IMR-90 (cell line): ENCODE results near the gene ITSN1. TPM values are rescaled to one million over a fixed set of nuclear protein-coding genes. Genes with fewer than 3 reads are reported as not detected.

ENCODE experiments used
- ATAC-seq: fragments of 200-7000 bp; cut with Tn5 transposase; 2 replicates; pipeline ENCODE4 v1.9.1; 2020; ENCODE audit warnings: low read depth, mild to moderate bottlenecking, moderate library complexity
- BruUV-seq: library from RNA; stranded (reverse); fragments of 400-500 nt; replicated peaks from 2 replicates; lab custom pipeline; 2021; lab: Mats Ljungman, UMichigan
- CTCF ChIA-PET: fragments of 300-600 bp; formaldehyde crosslinking; extraction: SDS; loops from one replicate; lab custom pipeline; 2021; ENCODE audit warnings: antibody characterized with exemption; lab: Yijun Ruan, JAX
- POLR2A ChIA-PET: fragments of 300-600 bp; sonication (Branson Sonifier 250); formaldehyde crosslinking; loops from one replicate; lab custom pipeline; 2022; ENCODE audit warnings: antibody characterized with exemption; ENCODE audit not compliant: unreplicated experiment; lab: Charles Lee
- DNase-seq: peaks from one replicate; pipeline ENCODE4 v3.0.0; 2013
- H2AFZ ChIP-seq: replicated peaks from 2 replicates; pipeline ENCODE3; 2013; ENCODE audit warnings: low read length, mild to moderate bottlenecking; ENCODE audit not compliant: poor library complexity
- H2AK5ac ChIP-seq: 2 replicates; pipeline ENCODE4 v1.6.1; 2013; ENCODE audit warnings: low read depth, low read length, inconsistent platforms
- H2AK9ac ChIP-seq: replicated peaks from 2 replicates; pipeline ENCODE3; 2013; ENCODE audit warnings: mild to moderate bottlenecking, low read depth, low read length, moderate library complexity; ENCODE audit not compliant: poor library complexity
- H2BK120ac ChIP-seq: 2 replicates; pipeline ENCODE4 v1.6.1; 2013; ENCODE audit warnings: low read depth, low read length, inconsistent platforms
- H2BK15ac ChIP-seq: 3 replicates; pipeline ENCODE4 v1.6.1; 2013; ENCODE audit warnings: low read depth, low read length, inconsistent platforms
- H2BK20ac ChIP-seq: 2 replicates; pipeline ENCODE4 v1.6.1; 2013; ENCODE audit warnings: low read depth, mild to moderate bottlenecking, inconsistent platforms, low read length, moderate library complexity
- H2BK5ac ChIP-seq: 2 replicates; pipeline ENCODE4 v1.6.1; 2013; ENCODE audit warnings: mild to moderate bottlenecking, low read depth, low read length, inconsistent platforms; ENCODE audit not compliant: poor library complexity, severe bottlenecking
- H3K14ac ChIP-seq: replicated peaks from 2 replicates; pipeline ENCODE4 v1.6.1; 2013; ENCODE audit warnings: low read depth, low read length, inconsistent platforms
- H3K18ac ChIP-seq: 2 replicates; pipeline ENCODE4 v1.6.1; 2013; ENCODE audit warnings: low read depth, low read length, control low read depth
- H3K23ac ChIP-seq: 2 replicates; pipeline ENCODE4 v1.6.1; 2013; ENCODE audit warnings: low read depth, low read length, inconsistent platforms
- H3K27ac ChIP-seq: 2 replicates; pipeline ENCODE4 v1.5.1; 2013; ENCODE audit warnings: mild to moderate bottlenecking, control low read depth, low read length; ENCODE audit not compliant: insufficient read depth
- H3K27me3 ChIP-seq: 2 replicates; pipeline ENCODE4 v1.6.1; 2013; ENCODE audit warnings: low read length; ENCODE audit not compliant: control insufficient read depth, insufficient read depth
- H3K36me3 ChIP-seq: 2 replicates; pipeline ENCODE4 v1.6.1; 2013; ENCODE audit warnings: low read length, mixed read lengths; ENCODE audit not compliant: control insufficient read depth, insufficient read depth
- H3K4ac ChIP-seq: 2 replicates; pipeline ENCODE4 v1.6.1; 2013; ENCODE audit warnings: low read depth, low read length, inconsistent platforms
- H3K4me1 ChIP-seq: 2 replicates; pipeline ENCODE4 v1.6.1; 2013; ENCODE audit warnings: low read length, mixed read lengths; ENCODE audit not compliant: control insufficient read depth, insufficient read depth
- H3K4me2 ChIP-seq: 2 replicates; pipeline ENCODE4 v1.6.1; 2013; ENCODE audit warnings: low read depth, mild to moderate bottlenecking, control low read depth, low read length, moderate library complexity
- H3K4me3 ChIP-seq: 2 replicates; pipeline ENCODE4 v1.5.1; 2013; ENCODE audit warnings: low read depth, mild to moderate bottlenecking, control low read depth, low read length, moderate library complexity; ENCODE audit not compliant: insufficient read depth
- H3K56ac ChIP-seq: 2 replicates; pipeline ENCODE4 v1.6.1; 2013; ENCODE audit warnings: low read length, inconsistent platforms; ENCODE audit not compliant: insufficient read depth; ENCODE audit errors: extremely low read depth
- H3K79me1 ChIP-seq, 2 experiments: 2 replicates each; pipeline ENCODE4 v1.6.1; 2013; ENCODE audit warnings: low read length in 2 of 2, inconsistent platforms in 1 of 2, low read depth in 1 of 2
- H3K9ac ChIP-seq: 2 replicates; pipeline ENCODE4 v1.6.1; 2013; ENCODE audit warnings: low read depth, low read length, control low read depth
- H3K9me1 ChIP-seq: 2 replicates; pipeline ENCODE4 v1.6.1; 2013; ENCODE audit warnings: low read length, inconsistent platforms; ENCODE audit not compliant: insufficient read depth
- H3K9me3 ChIP-seq: 2 replicates; pipeline ENCODE4 v1.6.1; 2013; ENCODE audit warnings: low read length; ENCODE audit not compliant: control insufficient read depth, insufficient read depth
- H4K20me1 ChIP-seq: 2 replicates; pipeline ENCODE4 v1.6.1; 2013; ENCODE audit warnings: low read length, inconsistent platforms; ENCODE audit not compliant: insufficient read depth
- H4K5ac ChIP-seq: 2 replicates; pipeline ENCODE4 v1.6.1; 2013; ENCODE audit warnings: mild to moderate bottlenecking, low read depth, low read length, control low read depth
- H4K8ac ChIP-seq, 2 experiments: 2 replicates each; pipeline ENCODE4 v1.6.1; 2013; ENCODE audit warnings: low read depth in 2 of 2, low read length in 2 of 2, control low read depth in 1 of 2, inconsistent platforms in 1 of 2
- H4K91ac ChIP-seq: 2 replicates; pipeline ENCODE4 v1.6.1; 2013; ENCODE audit warnings: low read depth, low read length, inconsistent platforms; ENCODE audit not compliant: insufficient read depth
- BHLHE40 ChIP-seq: fragments of 150-350 bp; IDR thresholded peaks from 2 replicates; pipeline ENCODE4 v1.6.1; 2016; ENCODE audit warnings: mild to moderate bottlenecking, low read depth, low read length
- FOS ChIP-seq: fragments of 150-350 bp; IDR thresholded peaks from 2 replicates; pipeline ENCODE4 v1.6.1; 2016; ENCODE audit warnings: low read depth, low read length
- MAFK ChIP-seq: IDR thresholded peaks from 2 replicates; pipeline ENCODE4 v1.6.1; 2012; ENCODE audit warnings: low read depth, low read length, improper control_type of control experiment
- MAZ ChIP-seq: IDR thresholded peaks from 2 replicates; pipeline ENCODE4 v1.6.1; 2012; ENCODE audit warnings: low read depth, mild to moderate bottlenecking, low read length, improper control_type of control experiment, moderate library complexity, borderline replicate concordance
- MXI1 ChIP-seq: IDR thresholded peaks from 2 replicates; pipeline ENCODE4 v1.6.1; 2012; ENCODE audit warnings: low read depth, mild to moderate bottlenecking, low read length, moderate library complexity, borderline replicate concordance
- POLR2A ChIP-seq: IDR thresholded peaks from 2 replicates; pipeline ENCODE4 v1.6.1; 2012; ENCODE audit warnings: mild to moderate bottlenecking, low read depth, low read length
- RAD21 ChIP-seq: IDR thresholded peaks from 2 replicates; pipeline ENCODE4 v1.6.1; 2012; ENCODE audit warnings: low read length, improper control_type of control experiment
- SMC3 ChIP-seq: fragments of 150-350 bp; IDR thresholded peaks from 2 replicates; pipeline ENCODE4 v1.6.1; 2016; ENCODE audit warnings: low read depth, mild to moderate bottlenecking, antibody characterized with exemption, low read length, moderate library complexity
- USF2 ChIP-seq: fragments of 150-350 bp; IDR thresholded peaks from 2 replicates; pipeline ENCODE4 v1.6.1; 2017; ENCODE audit warnings: mild to moderate bottlenecking, antibody characterized with exemption, low read length, low read depth
- WGBS, 2 experiments: methylation state at CpG; one replicate each; pipeline versions ENCODE4 v1.1.5 to v1.1.7; 2013; ENCODE audit warnings: missing lambda C conversion rate in 2 of 2; ENCODE audit not compliant: insufficient read length in 1 of 2; ENCODE audit errors: extremely low coverage in 2 of 2; 5-methylcytosine and 5-hydroxymethylcytosine counted together
- dilution Hi-C: fragments of 300-500 bp; cut with HindIII; formaldehyde crosslinking; loops from one replicate; pipeline ENCODE4 v1.14.3; 2018; ENCODE audit warnings: low sequenced_read_pairs; ENCODE audit not compliant: unreplicated experiment
- in situ Hi-C: fragments of 300-500 bp; cut with MboI; formaldehyde crosslinking; loops from 3 replicates; pipeline ENCODE4 v1.14.3; 2019; ENCODE audit warnings: low sequenced_read_pairs, inconsistent platforms, mixed read lengths
- intact Hi-C: fragments of 100-400 bp; cut with micrococcal nuclease; formaldehyde crosslinking; loops from 2 replicates; pipeline ENCODE4 v1.10.0; 2022
- polyA plus RNA-seq, 3 experiments: library from polyadenylated mRNA; depleted of rRNA; stranded (reverse); fragments of >200 nt; gene quantifications; 2 replicates each; pipeline ENCODE4 v1.2.3, GENCODE V29; 2012; ENCODE audit warnings: low replicate concordance in 1 of 3
- total RNA-seq: library from RNA; depleted of rRNA; stranded (reverse); fragments of >200 nt; gene quantifications from 2 replicates; pipeline ENCODE4 v1.2.3, GENCODE V29; 2012
- TF ChIP-seq, protein P1 (sequence below): fragments of 150-350 bp; IDR thresholded peaks from 2 replicates; pipeline ENCODE4 v1.6.1; 2016; ENCODE audit warnings: low read depth, mild to moderate bottlenecking, low read length, moderate library complexity, borderline replicate concordance

ITSN1 gene
- total and polyA plus RNA-seq, 2 of the 4 experiments (the other 2 are of a cell fraction) = 45.4 to 62.0 TPM

DNA sequence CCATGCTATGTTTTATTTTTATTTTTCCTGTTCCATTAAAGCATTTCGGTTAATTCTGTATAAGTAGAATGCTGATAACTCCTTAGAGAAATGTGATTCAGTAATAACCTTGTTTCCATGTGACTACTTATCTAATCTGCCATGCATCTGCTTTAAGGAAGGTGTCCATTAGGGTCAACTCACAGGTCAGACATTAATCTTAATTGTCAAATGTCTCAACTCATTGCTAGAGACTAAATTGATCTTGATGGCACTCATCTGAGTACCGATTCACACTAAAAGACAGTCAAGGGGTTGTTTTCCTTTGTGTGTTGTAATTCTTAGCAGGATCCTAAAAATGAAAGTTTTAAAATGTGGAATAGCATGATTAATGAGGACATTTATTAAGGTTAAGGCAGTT, 41.8 kb downstream of the ITSN1 start:
- no peak overlapping the region for H3K9ac ChIP-seq
- WGBS, 2 experiments = no CpG with 5 or more reads among the region's 2 CpGs
- peaks cover 39% of the 10 kb centered on the region for H4K20me1 ChIP-seq
- dilution Hi-C loops = no loop called here
- no peak overlapping the region for H2AFZ ChIP-seq
- ChIA-PET CTCF (interaction anchor here (1.2 kb wide), 1 partner anchor 215 kb away, joined by 8 read pairs; no protein-coding TSS in a partner anchor), POLR2A (interaction anchor here (0.6 kb wide), 1 partner anchor 281 kb away, joined by 4 read pairs; the partner anchor contains the start of gene IFNGR2)
- H4K8ac ChIP-seq = no peak overlapping the region; a peak in 1 of 4 replicates
- H3K27me3 ChIP-seq = no peaks in the 10 kb centered on the region
- H3K18ac ChIP-seq = peak overlapping the region; percentile 16; the same call in 1 of the 2 replicates
- peak overlapping the region; percentile 11; the same call in 1 of the 2 replicates for H3K23ac ChIP-seq
- H3K4me1 ChIP-seq = peaks cover 9% of the 10 kb centered on the region
- in situ Hi-C loops = no loop called here
- peak overlapping the region; percentile 55; the same call in 1 of the 2 replicates for H3K4me2 ChIP-seq
- no peak overlapping the region for H3K4me3 ChIP-seq
- H3K9me3 ChIP-seq = no peaks in the 10 kb centered on the region
- no peak overlapping the region for H3K27ac ChIP-seq
- H2BK20ac ChIP-seq = peak overlapping the region; percentile 33; the same call in 1 of the 2 replicates
- H3K14ac ChIP-seq = peak overlapping the region; percentile 74; the same call in 1 of the 2 replicates
- ATAC-seq (no peak), DNase-seq (no peak)
- intact Hi-C loops = loop anchor here (2.0 kb wide), 1 partner anchor 29 kb away; no protein-coding TSS in a partner anchor
- no peak overlapping the region for H2AK9ac ChIP-seq
- peak overlapping the region; percentile 58 for H2BK5ac ChIP-seq
- no peak overlapping the region; the same call in 2 of the 3 replicates for H2BK15ac ChIP-seq
- H4K5ac ChIP-seq = no peak overlapping the region
- peaks cover 25 to 65% of the 10 kb centered on the region in 2 experiments for H3K79me1 ChIP-seq
- peak overlapping the region; percentile 38; the same call in 1 of the 2 replicates for H2BK120ac ChIP-seq
- peak overlapping the region; percentile 6; the same call in 1 of the 2 replicates for H3K4ac ChIP-seq
- TF ChIP-seq MAZ = no peak
- no peak for TF ChIP-seq POLR2A
- no peak for TF ChIP-seq FOS
- TF ChIP-seq USF2 = no peak
- no peak for TF ChIP-seq BHLHE40
- TF ChIP-seq MXI1 = no peak
- TF ChIP-seq, protein P1, sequence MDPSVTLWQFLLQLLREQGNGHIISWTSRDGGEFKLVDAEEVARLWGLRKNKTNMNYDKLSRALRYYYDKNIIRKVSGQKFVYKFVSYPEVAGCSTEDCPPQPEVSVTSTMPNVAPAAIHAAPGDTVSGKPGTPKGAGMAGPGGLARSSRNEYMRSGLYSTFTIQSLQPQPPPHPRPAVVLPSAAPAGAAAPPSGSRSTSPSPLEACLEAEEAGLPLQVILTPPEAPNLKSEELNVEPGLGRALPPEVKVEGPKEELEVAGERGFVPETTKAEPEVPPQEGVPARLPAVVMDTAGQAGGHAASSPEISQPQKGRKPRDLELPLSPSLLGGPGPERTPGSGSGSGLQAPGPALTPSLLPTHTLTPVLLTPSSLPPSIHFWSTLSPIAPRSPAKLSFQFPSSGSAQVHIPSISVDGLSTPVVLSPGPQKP = no peak
- TF ChIP-seq MAFK = no peak
- no peak for TF ChIP-seq SMC3
- no peak for TF ChIP-seq RAD21
- no TSS peak for BruUV-seq
- no peak overlapping the region for H3K56ac ChIP-seq
- peaks cover 21% of the 10 kb centered on the region for H3K9me1 ChIP-seq
- no peaks in the 10 kb centered on the region for H3K36me3 ChIP-seq
- H4K91ac ChIP-seq = peak overlapping the region; percentile 21; the same call in 1 of the 2 replicates
- no peak overlapping the region for H2AK5ac ChIP-seq
